GM12864 (cell line): Measurements from ENCODE around the gene PCNT.

Source experiments
- DNase-seq: peaks from one replicate; pipeline ENCODE4 v3.0.0-alpha.2; 2011; ENCODE audit warnings: low read depth
- H3K4me3 ChIP-seq: 2 replicates; pipeline ENCODE4 v1.5.1; 2011; ENCODE audit warnings: mild to moderate bottlenecking, low read depth, low read length, control low read depth
- TF ChIP-seq, protein P1 (sequence below): IDR thresholded peaks from 2 replicates; pipeline ENCODE4 v1.5.1; 2011; ENCODE audit warnings: low read depth, mild to moderate bottlenecking, moderate library complexity, low read length, control low read depth, inconsistent platforms; ENCODE audit errors: missing control alignments

Gene PCNT

DNA sequence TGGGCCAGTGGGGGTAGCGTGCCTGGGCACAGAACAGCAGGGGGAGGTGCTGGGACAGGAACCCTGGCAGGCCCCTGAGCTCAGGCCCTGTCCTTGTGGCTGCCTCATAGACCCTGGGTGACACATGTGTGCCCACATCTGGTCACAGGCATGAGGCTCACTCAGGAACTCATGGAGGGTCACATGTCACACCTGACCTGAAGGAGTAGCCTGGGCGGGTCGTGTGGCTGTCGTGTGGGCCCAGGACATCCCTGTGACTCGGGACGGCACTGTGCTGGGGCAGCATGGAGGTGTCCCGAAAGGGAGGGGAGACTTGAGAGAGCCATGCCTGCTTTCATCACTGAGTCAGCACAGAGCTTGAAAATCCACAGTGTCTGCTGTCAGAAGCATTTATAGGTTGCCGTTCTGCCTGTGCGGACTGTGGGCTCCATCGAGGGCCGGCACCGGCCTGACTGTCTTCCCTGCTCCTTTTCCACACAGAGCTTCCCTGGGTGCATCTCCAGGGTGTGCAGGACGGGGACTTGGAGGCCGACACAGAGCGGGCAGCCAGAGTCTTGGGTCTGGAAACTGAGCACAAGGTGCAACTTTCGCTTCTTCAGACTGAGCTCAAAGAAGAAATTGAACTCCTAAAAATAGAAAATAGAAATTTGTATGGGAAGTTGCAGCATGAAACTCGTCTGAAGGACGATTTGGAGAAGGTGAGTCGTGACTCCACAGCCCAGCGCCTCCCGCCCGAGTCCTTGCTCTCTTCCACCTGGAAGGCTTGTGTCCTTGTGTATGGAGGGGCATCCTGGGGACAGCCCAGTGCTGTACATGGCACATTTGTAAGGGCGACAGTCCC lies 32.8 kb downstream of the PCNT start:
- TF ChIP-seq, protein P1, sequence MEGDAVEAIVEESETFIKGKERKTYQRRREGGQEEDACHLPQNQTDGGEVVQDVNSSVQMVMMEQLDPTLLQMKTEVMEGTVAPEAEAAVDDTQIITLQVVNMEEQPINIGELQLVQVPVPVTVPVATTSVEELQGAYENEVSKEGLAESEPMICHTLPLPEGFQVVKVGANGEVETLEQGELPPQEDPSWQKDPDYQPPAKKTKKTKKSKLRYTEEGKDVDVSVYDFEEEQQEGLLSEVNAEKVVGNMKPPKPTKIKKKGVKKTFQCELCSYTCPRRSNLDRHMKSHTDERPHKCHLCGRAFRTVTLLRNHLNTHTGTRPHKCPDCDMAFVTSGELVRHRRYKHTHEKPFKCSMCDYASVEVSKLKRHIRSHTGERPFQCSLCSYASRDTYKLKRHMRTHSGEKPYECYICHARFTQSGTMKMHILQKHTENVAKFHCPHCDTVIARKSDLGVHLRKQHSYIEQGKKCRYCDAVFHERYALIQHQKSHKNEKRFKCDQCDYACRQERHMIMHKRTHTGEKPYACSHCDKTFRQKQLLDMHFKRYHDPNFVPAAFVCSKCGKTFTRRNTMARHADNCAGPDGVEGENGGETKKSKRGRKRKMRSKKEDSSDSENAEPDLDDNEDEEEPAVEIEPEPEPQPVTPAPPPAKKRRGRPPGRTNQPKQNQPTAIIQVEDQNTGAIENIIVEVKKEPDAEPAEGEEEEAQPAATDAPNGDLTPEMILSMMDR, result no peak
- peak overlapping the region; percentile 39 for H3K4me3 ChIP-seq
- no peak for DNase-seq

DNA sequence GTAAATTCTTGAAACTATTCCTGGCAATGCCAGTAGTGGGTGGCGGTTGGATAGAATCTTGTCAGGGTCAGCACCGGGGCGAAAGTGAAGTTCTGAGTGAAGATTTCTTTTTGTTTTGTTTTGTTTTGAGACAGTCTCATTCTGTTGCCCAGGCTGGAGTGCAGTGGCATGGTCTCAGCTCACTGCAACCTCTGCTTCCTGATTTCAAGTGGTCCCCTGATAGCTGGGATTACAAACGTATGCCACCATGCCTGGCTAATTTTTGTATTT lies 33.3 kb downstream of the PCNT start:
- no peak for DNase-seq
- TF ChIP-seq, protein P1, result no peak
- H3K4me3 ChIP-seq, result peak overlapping the region; percentile 39; the same call in 1 of the 2 replicates

DNA sequence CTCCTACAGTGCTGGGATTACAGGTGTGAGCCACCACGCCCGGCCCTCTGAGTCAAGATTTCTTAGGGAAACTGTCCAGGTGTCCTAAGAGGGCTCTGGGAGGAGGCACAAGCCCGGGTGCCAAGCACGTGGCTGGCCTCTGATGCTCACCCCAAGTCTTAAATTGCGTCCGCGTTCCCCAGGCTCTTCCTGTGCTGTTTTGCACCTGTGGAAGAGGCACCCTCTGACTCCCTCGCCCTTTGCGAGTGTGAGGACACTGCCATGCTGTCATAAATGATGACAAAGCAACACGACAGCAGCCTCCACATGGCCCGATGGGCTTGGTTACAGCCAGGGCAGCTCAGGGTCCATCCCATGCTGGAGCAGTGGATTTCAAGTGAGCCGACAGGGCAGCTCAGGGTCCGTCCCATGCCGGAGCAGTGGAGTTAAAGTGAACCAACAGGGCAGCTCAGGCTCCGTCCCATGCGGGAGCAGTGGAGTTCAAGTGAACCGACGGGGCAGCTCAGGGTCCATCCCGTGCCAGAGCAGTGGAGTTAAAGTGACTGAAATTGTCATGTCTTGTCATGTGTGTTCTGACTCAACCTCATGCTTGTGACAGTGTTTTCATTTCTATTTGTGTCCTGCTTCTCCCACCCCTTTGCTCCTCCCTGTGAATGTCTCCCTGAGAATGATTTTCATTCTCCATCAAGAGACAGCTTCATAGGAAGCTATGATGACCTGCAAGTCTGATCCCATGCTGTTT lies 33.9 kb downstream of the PCNT start:
- no peak for DNase-seq
- peak overlapping the region; percentile 3; the same call in 1 of the 2 replicates for H3K4me3 ChIP-seq
- TF ChIP-seq, protein P1, result no peak

DNA sequence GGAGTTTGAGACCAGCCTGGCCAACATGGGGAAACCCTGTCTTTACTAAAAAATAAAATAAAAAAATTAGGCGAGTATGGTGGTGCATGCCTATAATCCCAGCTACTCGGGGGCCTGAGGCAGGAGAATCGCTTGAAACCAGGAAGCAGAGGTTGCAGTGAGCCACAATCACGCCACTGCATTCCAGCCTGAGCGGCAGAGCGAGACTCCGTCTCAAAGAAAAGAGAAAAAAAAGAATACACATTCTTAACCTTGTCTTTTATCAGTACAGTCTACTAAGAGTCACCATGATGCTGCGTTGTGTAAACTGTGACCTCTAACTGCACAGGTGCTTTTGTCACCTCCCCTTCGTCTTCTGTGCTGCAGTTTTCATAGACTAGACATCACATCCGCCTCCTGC lies 37.2 kb downstream of the PCNT start:
- no peak overlapping the region for H3K4me3 ChIP-seq

DNA sequence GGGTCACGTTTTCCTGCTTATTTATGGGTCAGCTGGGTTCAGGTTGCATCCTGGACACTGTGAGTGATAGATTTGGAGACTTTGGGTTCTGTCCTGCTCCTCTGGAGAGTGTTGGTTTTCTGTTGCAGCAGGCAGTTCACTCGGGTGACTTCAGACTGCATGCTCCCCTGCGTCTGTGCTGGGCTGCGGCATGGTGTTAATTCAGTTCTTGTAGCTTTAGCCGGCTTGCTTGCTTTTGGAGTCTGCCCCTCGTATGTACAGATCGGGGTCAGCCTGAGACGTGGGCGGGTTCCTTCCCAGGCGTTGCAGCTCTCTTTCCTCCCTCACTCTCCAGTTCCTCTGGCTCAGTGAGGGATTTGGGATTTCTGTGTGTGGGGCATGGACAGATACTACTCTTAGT lies 38.0 kb downstream of the PCNT start:
- H3K4me3 ChIP-seq, result no peak overlapping the region
- no peak for DNase-seq
- TF ChIP-seq, protein P1, result no peak

More for the DNA sequence above, 37.2 kb downstream of the PCNT start:
- no peak for DNase-seq
- TF ChIP-seq, protein P1, result no peak

DNA sequence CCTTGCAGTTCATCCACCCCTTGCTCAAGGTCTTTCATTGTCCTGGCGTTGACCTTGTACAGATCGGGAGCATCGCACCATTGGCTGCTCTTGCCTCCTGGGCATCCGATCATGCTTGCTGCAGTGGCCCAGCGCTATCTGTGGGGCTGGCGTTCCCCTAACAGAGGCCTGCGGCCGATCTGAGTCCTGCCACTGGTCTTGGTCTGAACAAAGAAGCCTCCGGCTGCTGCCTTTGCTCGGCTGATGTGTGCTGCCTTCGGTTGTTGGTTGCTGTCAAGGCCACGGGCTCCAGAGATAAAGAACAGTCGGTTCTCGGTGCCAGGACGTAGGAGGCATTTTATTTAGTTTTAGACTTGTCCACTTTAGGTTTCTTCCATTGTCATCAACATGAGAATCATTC lies 39.0 kb downstream of the PCNT start:
- TF ChIP-seq, protein P1, result no peak
- DNase-seq, result no peak
- no peak overlapping the region for H3K4me3 ChIP-seq

DNA sequence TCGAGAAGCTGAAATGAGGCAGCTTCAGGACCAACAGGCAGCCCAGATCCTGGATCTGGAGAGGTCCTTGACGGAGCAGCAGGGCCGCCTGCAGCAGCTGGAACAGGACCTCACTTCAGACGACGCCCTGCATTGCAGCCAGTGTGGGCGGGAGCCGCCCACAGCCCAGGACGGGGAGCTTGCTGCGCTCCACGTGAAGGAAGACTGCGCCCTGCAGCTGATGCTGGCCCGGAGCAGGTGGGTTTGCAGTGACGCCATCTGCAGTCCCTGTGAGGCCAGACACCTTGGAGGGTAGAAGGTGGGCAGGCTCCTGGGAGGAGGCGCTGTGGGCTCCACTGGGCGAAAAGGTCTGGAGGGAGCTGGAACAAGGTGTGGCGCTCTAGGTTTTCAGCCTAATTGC lies 39.7 kb downstream of the PCNT start:
- no peak for DNase-seq
- TF ChIP-seq, protein P1, result no peak
- H3K4me3 ChIP-seq, result no peak overlapping the region
